Measurements from ENCODE around the gene ALG6.
"Not testable (repeated sequence)": the region's sequence is repeated elsewhere in the genome, so short reads cannot be mapped to it uniquely, and the experiment has no call there.

Gene ALG6

GRCh38 chr1:63328122-63328521 is 39.3 kb upstream of the ALG6 start:
- DNase-seq (ENCODE audit: low read depth, low spot score): no peak

GRCh38 chr1:63328781-63329180 is 38.6 kb upstream of the ALG6 start:
- no peak for DNase-seq (ENCODE audit: low read depth, low spot score)

- DNase-seq (ENCODE audit: low read depth, low spot score): no peak
Measured at GRCh38 chr1:63329621-63330330, 37.7 kb upstream of the ALG6 start.

- no peak for DNase-seq (ENCODE audit: low read depth, low spot score)
Measured at GRCh38 chr1:63330331-63330916, 37.0 kb upstream of the ALG6 start.

- no peak for DNase-seq (ENCODE audit: low read depth, low spot score)
Measured at GRCh38 chr1:63342402-63342801, 25.0 kb upstream of the ALG6 start.

GRCh38 chr1:63343922-63344321 is 23.5 kb upstream of the ALG6 start:
- DNase-seq (ENCODE audit: low read depth, low spot score): no peak

GRCh38 chr1:63350320-63350719 is 17.1 kb upstream of the ALG6 start:
- DNase-seq (ENCODE audit: low read depth, low spot score): no peak

GRCh38 chr1:63352736-63353135 is 14.7 kb upstream of the ALG6 start:
- no peak for DNase-seq (ENCODE audit: low read depth, low spot score)

- DNase-seq (ENCODE audit: low read depth, low spot score): not testable (repeated sequence)
Measured at GRCh38 chr1:63356234-63356633, 11.2 kb upstream of the ALG6 start.

GRCh38 chr1:63359561-63359960 is 7.9 kb upstream of the ALG6 start:
- no peak for DNase-seq (ENCODE audit: low read depth, low spot score)

- no peak for DNase-seq (ENCODE audit: low read depth, low spot score)
Measured at GRCh38 chr1:63362073-63362472, 5.4 kb upstream of the ALG6 start.

GRCh38 chr1:63362578-63362977 is 4.8 kb upstream of the ALG6 start:
- DNase-seq (ENCODE audit: low read depth, low spot score): no peak

GRCh38 chr1:63363014-63363413 is 4.4 kb upstream of the ALG6 start:
- no peak for DNase-seq (ENCODE audit: low read depth, low spot score)

GRCh38 chr1:63366908-63367214 is 566 bp upstream of the ALG6 start:
- DNase-seq (ENCODE audit: low read depth, low spot score): no peak

GRCh38 chr1:63368131-63368530 is 704 bp downstream of the ALG6 start:
- no peak for DNase-seq (ENCODE audit: low read depth, low spot score)

- DNase-seq (ENCODE audit: low read depth, low spot score): no peak
Measured at GRCh38 chr1:63379583-63379982, 12.2 kb downstream of the ALG6 start.

- no peak for DNase-seq (ENCODE audit: low read depth, low spot score)
Measured at GRCh38 chr1:63381741-63382140, 14.3 kb downstream of the ALG6 start.

- no peak for DNase-seq (ENCODE audit: low read depth, low spot score)
Measured at GRCh38 chr1:63401945-63402344, 34.5 kb downstream of the ALG6 start.

- no peak for DNase-seq (ENCODE audit: low read depth, low spot score)
Measured at GRCh38 chr1:63403386-63403785, 36.0 kb downstream of the ALG6 start.

GRCh38 chr1:63405021-63405420 is 37.6 kb downstream of the ALG6 start:
- DNase-seq (ENCODE audit: low read depth, low spot score): no peak

- no peak for DNase-seq (ENCODE audit: low read depth, low spot score)
Measured at GRCh38 chr1:63405987-63406386, 38.6 kb downstream of the ALG6 start.

GRCh38 chr1:63407002-63407401 is 39.6 kb downstream of the ALG6 start:
- no peak for DNase-seq (ENCODE audit: low read depth, low spot score)

GRCh38 chr1:63408331-63408730 is 40.9 kb downstream of the ALG6 start:
- DNase-seq (ENCODE audit: low read depth, low spot score): no peak

GRCh38 chr1:63411066-63411465 is 43.6 kb downstream of the ALG6 start:
- DNase-seq (ENCODE audit: low read depth, low spot score): no peak

Measured in activated naive CD8-positive, alpha-beta T cell treated with anti-CD3 and anti-CD28 coated beads, Interleukin-2, amount 50 U/mL, for 16 hours (primary cell).